ENCODE measurements around the gene PSME4.
"Not testable (repeated sequence)": the region's sequence is repeated elsewhere in the genome, so short reads cannot be mapped to it uniquely, and the experiment has no call there.

Gene PSME4

GRCh38 chr2:53964257-53964952 is 6.4 kb downstream of the PSME4 start:
- no peak for DNase-seq (ENCODE audit: low read depth in 2 of 2)

GRCh38 chr2:53961478-53962216 is 9.1 kb downstream of the PSME4 start:
- DNase-seq (ENCODE audit: low read depth in 2 of 2): not testable (repeated sequence)

GRCh38 chr2:53960476-53960875 is 10.3 kb downstream of the PSME4 start:
- DNase-seq (ENCODE audit: low read depth in 2 of 2): no peak

- no peak for DNase-seq (ENCODE audit: low read depth in 2 of 2)
Observed at GRCh38 chr2:53958443-53958842, 12.3 kb downstream of the PSME4 start.

GRCh38 chr2:53952519-53952918 is 18.3 kb downstream of the PSME4 start:
- DNase-seq (ENCODE audit: low read depth in 2 of 2): no peak

- no peak for DNase-seq (ENCODE audit: low read depth in 2 of 2)
Observed at GRCh38 chr2:53949457-53949856, 21.3 kb downstream of the PSME4 start.

- DNase-seq (ENCODE audit: low read depth in 2 of 2): no peak
Observed at GRCh38 chr2:53945538-53945937, 25.3 kb downstream of the PSME4 start.

- no peak for DNase-seq (ENCODE audit: low read depth in 2 of 2)
Observed at GRCh38 chr2:53944542-53944941, 26.3 kb downstream of the PSME4 start.

- no peak for DNase-seq (ENCODE audit: low read depth in 2 of 2)
Observed at GRCh38 chr2:53942280-53942679, 28.5 kb downstream of the PSME4 start.

GRCh38 chr2:53941749-53942148 is 29.0 kb downstream of the PSME4 start:
- no peak for DNase-seq (ENCODE audit: low read depth in 2 of 2)

GRCh38 chr2:53939656-53940055 is 31.1 kb downstream of the PSME4 start:
- no peak for DNase-seq (ENCODE audit: low read depth in 2 of 2)

- DNase-seq (ENCODE audit: low read depth in 2 of 2): no peak
Observed at GRCh38 chr2:53938904-53939303, 31.9 kb downstream of the PSME4 start.

GRCh38 chr2:53933329-53933728 is 37.5 kb downstream of the PSME4 start:
- DNase-seq (ENCODE audit: low read depth in 2 of 2): no peak

- not testable (repeated sequence) for DNase-seq (ENCODE audit: low read depth in 2 of 2)
Observed at GRCh38 chr2:53926321-53926720, 44.5 kb downstream of the PSME4 start.

- no peak for DNase-seq (ENCODE audit: low read depth in 2 of 2)
Observed at GRCh38 chr2:53913721-53914120, 57.1 kb downstream of the PSME4 start.

GRCh38 chr2:53911434-53912189 is 59.2 kb downstream of the PSME4 start:
- no peak for DNase-seq (ENCODE audit: low read depth in 2 of 2)

GRCh38 chr2:53907582-53907981 is 63.2 kb downstream of the PSME4 start:
- no peak for DNase-seq (ENCODE audit: low read depth in 2 of 2)

GRCh38 chr2:53905396-53905795 is 65.4 kb downstream of the PSME4 start:
- no peak for DNase-seq (ENCODE audit: low read depth in 2 of 2)

- DNase-seq (ENCODE audit: low read depth in 2 of 2): no peak
Observed at GRCh38 chr2:53903011-53903410, 67.8 kb downstream of the PSME4 start.

- no peak for DNase-seq (ENCODE audit: low read depth in 2 of 2)
Observed at GRCh38 chr2:53901192-53901591, 69.6 kb downstream of the PSME4 start.

- DNase-seq (ENCODE audit: low read depth in 2 of 2): no peak
Observed at GRCh38 chr2:53896864-53897263, 73.9 kb downstream of the PSME4 start.

GRCh38 chr2:53886406-53887280 is 84.2 kb downstream of the PSME4 start:
- no peak for DNase-seq (ENCODE audit: low read depth in 2 of 2)
